HG03196 (cell line): ENCODE data around the gene GABBR2.

Experiments used
- ATAC-seq: cut with Tn5 transposase; IDR thresholded peaks from one replicate; pipeline ENCODE4 v1.9.1; 2021; ENCODE audit not compliant: unreplicated experiment

Gene GABBR2

DNA sequence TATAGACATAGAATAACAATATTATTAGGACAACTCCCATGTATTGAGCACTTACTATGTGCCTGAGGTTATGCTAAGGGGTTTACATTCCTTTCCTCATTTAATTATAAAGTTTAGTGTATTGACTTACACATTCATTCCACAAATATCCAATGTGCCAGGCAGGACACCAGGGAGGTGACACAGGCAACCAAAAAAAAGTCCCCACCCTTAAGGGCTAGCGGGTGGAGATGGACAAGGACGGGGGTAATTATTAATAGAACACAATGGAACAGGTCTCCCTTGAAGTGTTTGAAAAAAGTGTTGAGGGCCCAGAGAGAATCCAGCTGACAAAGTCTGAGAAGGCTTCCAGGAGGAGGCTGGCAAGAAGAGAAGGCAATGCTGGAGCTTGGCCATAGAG is 459.0 kb downstream of the GABBR2 start:
- no peak for ATAC-seq

DNA sequence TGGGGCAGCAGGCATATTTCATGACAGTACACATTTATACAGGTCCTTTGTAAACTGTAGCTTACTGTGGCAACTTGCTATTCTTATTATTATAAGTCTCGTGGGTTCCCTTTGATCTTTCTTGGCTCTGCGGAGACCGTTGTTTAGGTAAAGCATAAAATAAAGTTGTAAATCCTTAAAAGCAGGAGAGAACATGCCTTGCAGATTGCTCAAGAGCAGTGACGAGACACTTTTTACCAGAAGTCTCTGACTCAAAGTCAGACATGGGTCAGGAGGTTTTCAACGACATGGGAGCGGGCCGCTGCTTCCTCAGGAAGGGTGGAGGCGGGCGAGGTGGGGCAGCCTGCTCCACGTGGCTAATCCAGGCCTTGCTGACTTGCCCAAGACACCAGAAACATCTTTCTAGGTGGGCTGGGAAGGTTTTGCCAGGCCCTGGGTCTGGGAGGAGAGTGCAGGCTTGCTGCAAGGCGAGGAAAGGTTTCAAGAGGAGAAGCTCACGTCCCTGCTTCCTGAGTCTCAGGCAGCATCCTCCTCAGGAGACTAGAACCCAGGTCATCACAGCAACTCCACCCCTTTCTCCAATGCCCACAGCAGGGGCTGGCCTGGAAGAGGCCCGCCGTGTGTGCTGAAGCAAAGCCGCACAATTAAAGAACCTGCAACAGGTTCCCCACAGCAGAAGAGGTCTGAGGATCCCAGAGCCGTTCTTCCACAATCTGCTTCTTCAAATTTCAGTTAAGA is 459.8 kb downstream of the GABBR2 start:
- ATAC-seq, result no peak

DNA sequence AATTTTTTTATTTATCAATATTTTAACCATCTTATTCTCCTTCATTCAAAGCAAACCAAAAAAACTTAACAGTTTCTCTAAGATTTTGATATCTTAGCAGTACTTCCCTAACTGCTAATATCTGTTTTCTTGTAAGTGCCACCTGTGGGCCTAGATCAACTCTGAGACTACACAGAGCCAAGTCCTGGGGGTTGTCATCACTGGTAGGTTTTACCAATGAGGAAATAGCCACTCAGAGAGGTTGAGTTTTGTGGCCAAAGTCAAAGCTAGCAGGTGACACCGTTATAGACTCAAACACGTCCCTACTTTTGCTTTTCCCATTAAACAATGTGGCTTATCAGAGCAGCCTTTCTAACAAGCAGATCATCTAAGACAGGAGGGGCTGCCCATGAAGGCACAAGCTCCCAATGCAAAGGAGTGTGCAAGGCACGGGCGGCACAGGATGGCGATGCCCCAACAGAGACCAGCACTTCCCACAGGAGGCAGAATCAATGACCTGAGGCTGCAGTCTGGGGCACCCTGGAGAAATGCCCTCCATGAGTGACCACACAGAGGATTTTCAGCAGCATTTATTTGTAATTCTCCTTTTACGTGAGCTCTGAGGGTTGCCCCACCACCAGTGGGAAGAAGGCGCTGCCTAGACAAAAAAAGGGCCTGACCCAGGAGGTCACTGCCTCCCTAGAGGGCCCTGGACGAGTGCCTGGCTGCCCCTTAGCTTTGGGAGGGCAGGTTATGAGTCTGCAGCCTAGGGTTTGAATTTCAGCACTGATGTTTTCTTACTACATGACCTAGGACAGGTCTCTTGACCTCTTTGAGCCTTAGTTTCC is 460.7 kb downstream of the GABBR2 start:
- no peak for ATAC-seq

DNA sequence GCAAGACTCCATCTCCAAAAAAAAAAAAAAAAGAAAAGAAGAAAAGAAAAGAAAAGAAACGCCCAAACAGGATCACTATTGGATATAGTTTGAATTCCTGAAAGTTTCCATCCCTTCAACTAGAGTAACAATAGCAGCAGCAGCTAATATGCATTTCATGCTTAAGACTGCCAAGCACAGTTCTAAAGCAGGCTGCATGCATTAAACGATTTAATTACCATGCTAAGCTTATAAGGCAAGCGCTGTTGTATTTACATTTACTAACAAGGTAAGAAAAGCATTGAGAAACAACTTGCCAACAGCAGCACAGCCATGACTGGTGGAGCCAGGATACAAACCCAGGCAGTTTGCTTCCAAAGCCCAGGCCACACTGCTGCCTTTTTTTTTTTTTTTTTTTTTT is 466.3 kb downstream of the GABBR2 start:
- no peak for ATAC-seq

DNA sequence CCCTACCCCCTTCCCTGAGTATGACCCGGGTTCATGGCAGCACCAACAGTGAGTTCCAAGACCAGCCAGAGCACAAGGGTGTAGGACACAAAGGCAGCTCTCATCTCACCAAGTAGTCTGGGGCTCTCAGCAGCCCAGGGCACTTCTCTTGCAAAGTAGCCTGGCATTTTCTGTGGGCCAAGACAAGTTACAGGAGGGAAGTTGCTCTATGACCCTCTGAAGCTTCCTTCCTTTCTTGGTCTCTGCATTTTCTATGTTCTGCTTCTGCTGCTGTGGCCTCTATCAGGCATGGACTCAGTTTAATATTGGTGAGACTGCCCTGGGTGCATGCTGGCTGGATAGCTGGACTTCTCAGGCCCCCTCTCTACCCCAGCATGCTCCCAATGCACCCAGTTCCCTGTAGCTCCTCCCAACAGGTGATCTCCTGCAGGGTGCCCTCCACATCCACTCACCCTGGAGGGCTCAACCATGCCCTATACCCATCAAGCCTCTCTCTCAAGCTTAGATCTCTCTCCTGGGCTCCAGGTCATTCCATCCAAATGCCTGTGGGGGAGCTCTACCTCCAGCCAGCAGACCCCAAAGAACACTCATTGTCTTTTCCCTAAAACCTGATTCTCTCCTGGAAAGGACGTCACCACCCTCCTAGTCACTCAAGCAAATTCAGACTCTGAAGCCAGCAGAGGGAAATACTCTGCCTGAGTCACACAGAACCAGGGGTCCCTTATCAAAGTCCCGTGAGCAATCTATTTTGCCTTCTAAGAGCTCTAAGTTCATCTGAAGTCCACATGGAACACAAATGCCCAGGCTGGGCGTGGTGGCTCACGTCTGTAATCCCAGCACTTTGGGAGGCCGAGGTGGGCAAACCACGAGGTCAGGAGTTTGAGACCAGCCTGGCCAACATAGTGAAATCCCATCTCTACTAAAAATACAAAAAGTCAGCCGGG is 467.1 kb downstream of the GABBR2 start:
- no peak for ATAC-seq

DNA sequence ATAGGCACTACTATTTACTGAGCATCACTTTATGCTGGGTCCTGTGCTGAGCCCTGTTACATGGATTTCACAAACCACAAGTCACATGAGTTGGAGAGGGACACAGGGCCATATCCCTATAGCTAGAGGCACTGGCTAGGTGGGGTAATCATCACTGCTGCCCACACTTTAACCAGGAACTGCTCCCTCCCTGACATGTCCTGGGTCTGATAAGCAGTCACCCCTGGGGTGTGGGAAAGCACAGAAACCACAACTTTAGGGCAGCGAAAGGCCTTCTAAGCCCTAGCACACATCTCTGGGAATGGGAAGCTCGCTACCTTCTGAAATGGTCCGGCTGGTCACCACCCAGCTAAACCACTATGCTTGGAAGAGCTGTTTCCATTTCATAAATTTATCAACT is 468.3 kb downstream of the GABBR2 start:
- no peak for ATAC-seq
